NCI-H2171 treated with DMSO at 0.1 percent for 48 hours (cell line): Measurements from ENCODE around the gene ADRB1.

Source experiments
- DNase-seq: peaks from one replicate; lab custom pipeline; 2025; lab: John Stamatoyannopoulos, UW

ADRB1 gene

DNA sequence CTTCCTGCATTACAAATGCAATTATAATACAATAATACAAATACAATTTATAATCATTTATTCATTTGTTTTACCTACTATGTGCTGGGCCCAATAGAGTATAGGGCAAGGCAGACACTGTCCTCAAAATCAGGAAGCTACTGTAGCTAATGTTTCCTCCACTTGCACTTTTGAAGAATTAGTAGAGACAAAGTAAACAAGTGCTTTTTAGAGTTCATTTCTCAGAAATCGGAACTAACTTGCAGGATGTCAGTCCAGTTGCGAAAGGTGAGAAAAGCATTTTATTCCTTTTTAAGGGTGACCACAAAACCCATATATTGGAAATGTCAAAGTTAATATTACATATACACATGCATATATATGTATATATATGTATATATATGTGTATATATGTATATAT lies 14.2 kb downstream of the ADRB1 start:
- DNase-seq, result no peak

DNA sequence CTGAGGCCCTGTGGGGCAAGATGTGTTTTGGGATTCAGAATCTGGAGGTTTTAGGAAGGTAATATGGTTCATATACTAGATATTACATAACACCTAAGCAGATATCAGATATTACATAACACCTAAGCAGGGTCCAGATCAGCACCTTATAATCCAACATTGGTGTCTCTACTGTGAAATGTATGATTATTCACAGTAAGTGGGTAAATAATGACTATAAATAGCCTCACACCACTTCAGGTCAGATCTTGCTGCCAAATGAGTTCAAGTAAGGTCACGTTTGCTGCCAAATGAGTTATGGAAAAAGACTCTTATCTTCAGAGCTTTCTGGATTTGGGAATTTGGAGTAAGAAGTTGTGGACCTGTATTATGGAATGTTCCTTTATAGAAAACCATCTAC lies 14.6 kb downstream of the ADRB1 start:
- DNase-seq, result no peak

DNA sequence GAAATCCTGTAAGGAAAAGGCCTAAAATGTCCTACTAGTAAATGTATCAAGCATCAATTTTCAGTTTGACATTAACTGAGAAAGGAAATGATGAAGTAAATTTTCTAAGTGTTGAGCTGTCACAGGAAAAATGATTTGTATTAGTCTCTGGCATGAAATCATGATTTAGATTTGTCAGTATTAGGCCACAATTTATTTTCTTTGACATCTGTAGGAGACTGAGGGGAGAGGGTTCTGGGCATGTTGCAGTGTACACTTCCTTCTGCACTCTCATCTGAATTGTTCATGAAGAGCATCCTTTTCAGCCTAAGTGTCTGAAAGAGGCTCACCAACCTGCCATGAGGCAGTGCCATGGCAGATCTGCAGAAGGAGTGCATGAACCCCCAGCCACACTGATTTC lies 15.9 kb downstream of the ADRB1 start:
- no peak for DNase-seq

DNA sequence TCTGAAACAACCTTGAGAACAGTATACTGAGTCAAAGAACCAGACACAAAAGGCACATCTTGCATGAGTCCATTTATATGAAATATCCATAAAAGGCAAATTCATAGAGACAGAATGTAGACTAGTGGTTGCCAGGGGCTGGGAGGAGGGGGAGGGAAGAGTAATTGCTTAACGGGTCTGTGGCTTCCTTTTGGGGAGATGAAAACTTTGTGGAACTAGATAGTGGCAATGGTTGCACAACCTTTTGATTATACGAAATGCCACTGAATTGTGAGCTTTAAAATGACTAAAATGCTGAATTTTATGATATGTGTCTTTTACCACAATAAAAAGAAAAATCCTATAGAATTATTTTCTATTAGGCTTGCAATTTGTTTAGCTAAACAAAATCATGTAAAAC lies 16.8 kb downstream of the ADRB1 start:
- DNase-seq, result no peak

DNA sequence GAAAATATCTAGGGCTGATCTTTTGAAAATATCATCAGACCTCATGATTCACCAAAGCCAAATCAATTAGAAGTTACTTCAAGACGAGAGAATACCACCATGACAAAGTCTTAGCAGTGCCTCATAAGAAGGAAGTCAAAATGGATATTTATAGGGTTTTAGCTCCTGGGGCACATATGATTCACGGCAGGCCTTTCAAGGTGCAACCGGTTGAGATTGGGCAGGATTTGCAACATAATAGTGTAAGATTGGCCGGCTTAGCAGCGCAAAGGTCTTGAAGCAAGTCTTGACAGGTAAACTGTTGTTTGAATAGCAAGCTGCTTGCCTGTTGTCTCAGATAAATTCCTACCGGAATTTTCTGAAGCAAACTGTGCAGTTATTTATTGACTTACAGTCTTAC lies 17.5 kb downstream of the ADRB1 start:
- DNase-seq, result no peak

DNA sequence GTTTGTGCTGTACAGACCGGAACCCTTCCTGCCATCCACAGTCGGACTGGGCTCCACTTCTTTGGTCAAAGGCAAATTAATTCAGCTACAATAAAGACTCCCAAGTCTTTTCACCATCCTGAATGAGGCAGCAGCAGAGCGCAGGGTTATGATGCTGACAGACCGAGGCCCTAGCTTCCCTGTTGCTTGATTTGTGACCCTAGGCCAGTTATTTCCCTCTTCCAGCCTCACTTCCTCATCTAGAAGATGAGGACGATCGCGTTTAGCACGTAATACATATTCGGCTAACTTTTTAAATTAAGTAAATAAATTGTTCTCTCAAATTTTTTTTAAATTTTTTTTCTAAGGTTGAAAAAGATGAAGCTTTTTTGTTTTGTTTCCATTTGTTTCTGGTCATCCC lies 18.1 kb downstream of the ADRB1 start:
- DNase-seq, result no peak

DNA sequence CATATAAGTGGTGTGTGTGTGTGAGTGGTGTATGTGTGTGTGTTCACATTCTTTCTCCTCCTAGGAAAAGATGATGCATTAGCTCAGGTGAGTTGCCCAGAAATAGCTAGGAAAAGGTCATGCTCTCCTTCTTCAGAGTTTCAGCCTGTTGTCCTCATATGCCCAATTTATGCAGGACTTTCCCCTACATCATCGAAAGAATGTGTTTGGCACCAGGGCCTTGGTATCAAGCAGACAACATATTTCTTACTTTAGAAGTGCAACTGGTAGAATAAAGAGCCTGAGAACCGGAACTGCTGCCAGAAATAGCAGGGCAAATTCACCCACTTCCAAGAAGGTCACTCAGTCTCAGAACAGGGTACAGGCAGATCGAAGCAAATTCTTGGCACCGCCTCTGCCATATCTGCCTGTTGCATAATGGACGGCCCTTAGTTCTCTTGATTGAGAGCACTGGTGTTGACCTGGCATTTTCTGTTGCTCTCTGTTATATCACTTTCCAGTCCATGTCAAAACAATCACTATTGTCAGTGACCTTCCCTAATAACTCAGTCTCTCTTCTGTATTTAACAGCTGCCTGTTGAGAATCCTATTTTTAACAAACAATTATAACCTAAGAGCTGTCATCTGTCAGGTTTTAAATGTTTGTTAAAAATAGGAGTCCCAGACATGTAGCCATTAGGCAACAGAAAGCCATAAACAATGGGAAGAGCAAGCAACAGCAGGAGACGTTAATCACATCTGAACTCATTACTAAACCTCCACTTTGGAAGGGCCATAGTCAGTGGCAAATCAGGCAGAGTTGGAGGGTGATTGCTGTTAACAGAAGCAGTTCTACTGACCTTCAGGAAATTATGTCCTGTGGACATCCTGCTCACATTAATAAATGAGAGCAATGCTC lies 20.7 kb downstream of the ADRB1 start:
- DNase-seq, result no peak

DNA sequence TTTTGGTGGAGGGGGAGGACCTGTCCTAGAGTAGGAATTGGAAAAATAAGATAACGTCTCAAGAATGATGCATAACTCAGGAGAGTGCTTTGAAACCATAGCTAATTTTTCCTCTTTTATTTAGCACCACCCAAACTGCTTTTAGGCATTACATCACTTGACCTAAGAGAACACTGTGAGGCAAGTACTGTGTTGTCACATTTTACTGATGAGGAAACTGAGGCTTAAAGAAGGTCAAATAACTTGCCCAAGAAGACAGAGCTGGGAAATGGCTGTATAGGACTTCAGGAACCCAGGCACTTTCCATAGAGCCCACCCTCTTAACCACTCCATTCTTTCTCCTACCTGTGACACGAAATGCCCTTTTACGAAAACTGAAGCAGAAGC lies 21.4 kb downstream of the ADRB1 start:
- DNase-seq, result no peak

DNA sequence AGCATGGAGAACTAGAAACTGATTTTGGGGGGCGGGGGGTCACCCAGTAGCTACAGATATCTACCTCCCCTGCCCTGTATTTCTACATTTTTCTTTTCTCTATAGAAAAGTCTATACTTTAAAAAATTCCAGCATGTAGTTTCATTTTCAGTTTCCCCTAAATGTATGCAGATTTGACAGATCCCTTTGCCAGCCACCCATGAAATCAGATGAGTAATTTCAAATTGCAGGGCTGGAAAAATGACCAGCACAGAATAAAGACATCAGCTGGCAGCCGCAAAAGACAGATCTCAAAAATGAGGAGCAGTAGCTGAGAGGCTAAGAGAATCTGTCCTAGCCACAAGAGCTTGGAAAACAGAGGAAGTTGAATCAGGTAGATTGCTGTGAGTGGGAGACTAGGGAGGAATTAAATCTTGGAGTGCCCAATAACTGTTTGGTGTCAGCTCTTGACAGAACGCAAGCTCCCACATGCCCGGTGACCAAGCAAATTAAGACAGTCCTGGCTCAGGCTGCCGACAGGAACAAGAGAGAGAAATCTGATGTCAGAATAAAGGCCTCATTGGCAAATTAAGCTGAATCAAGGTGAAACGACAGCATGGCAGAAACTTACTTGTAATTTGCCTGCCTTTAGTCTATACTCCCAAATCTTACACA lies 24.5 kb downstream of the ADRB1 start:
- DNase-seq, result no peak

DNA sequence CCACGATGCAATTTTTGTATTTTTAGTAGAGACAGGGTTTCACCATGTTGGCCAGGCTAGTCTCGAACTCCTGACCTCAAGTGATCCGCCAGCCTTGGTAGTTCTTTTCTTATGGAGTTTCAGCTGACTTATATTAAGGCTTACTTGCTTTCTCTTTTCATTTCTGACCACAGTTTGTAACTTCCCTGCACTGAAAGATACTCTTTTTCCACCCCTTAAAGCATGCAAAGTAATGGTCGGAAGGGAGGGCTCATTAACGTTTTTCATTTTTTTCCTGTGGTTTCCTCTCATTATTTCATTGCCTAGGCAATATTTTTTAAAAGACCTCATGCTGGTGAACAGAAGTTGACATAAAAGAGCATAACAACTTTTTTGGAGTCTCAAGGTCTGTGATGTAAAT lies 27.0 kb downstream of the ADRB1 start:
- no peak for DNase-seq

DNA sequence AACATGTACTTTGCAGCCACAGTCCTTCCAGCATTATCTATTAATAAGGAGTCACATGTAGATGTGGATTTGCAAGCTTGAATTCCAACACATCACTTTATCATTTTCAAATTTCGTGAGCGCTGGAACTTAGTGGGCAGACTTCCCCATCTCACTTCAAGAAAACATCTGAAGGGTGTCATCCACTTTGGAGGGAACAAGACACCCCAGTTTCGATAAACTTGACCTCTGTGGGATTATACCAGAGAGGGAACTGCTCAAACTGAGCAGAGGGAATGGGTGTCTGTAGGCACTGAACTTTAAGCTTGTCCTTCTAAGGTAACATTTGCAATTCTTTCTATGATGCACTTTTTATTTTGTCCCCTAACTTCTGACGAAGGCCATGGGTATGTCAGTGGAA lies 27.5 kb downstream of the ADRB1 start:
- DNase-seq, result no peak

DNA sequence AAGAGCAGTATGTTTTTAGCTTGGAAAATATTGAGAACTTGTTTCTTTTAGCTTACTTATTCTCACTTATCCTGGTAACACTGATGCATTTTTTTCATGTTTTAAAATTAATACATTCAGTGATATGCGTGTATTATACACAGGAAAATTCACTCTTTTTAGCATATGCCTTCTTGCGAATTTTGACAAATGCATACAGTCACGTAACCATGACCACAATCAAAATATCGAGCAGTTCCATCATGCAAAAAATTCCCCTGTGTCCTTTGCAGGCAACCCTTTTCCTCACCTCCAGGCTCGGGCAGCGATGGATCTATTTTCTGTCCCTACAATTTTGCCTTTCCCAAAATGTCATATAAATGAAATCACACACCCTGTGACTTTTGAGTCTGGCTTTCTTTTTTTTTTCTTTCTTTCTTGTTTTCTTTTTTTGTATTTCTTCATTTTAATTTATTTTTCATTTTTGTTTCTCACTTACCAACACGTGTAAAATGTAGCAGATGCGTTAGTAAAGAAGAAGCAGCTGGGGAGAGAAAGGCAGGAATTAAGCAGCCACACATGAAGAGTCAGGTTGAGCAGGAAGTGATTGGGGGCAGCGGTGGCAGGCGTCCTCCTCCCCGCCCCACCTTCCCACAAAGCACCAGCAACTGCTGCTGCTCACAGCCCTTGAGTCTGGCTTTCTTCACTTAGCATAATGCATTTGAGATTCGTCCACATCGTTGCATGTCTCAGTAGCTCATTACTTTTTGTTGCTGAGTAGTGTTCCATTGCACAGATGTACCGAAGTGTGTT lies 29.9 kb downstream of the ADRB1 start:
- no peak for DNase-seq

DNA sequence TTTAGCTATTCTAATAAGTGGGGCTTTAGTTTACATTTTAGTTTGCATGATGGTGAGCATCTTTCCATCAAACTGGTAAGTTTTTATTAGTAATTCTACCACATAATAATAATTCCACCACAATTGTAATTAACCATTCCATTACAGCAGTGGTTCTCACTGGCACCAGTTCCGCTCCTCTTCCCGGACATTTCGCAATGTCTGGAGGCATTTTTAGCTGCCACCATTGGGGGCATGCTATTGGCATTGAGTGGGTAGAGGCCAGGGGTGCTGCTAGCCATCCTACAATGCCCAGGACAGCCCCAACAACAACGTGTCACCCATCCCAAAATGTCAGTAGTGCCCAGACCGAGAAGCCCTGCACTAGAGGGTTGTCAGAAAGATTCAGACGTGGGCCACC lies 31.4 kb downstream of the ADRB1 start:
- no peak for DNase-seq

DNA sequence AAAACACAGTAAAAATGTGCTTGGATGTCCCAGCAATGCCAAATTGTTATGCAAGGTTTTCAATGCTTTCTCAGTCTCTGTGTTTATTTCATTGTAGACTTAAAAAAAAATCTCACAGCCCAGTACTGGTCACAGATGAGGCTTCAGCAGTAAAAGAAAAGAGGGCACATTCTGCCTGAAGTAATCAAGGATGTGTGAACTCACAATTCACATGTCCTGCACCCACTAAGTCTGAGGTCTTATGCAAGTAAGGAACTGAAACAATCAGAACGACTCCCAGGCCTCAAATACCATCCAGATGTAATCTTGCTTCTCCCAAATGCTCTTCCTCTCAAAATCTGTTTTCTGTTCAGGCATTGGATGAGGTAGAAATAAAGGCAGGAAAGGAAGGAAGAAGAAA lies 33.7 kb downstream of the ADRB1 start:
- no peak for DNase-seq

DNA sequence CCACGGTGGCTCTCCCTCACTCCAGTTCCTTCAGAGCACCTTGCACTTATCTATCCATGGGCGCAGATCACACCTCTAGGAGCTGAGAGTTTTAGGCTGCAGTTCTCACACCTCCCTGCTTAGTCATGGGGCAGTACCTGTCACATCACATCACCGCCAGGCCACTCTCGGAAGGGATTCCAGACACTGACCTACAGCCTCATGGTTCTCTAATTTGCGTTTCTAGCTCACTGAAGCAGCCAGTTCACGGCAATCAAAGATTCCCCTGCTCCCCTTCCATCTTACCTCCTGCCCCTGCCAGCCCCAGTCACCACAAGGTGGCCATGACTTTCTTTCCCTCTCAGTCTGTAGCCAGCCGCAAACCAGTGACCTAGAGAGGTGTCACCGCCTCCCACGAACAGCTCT lies 34.2 kb downstream of the ADRB1 start:
- DNase-seq, result no peak

DNA sequence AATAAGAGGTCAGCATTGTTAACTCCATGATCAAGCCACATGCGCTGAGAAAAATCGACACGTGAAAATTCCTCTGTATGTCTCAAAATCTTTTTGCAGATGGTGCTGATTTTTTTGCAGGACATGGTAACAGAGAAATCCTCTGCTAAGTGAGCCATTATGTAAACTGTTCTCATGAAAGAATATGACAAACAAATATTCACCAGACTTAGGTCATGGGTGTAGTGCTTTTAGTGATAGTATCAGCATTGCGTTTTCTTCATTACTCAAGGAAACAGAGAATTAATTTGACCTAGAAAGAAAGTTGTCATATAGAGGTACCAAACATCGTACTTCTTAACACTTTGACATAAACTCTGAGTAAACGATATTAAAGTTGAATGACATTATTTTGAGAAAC lies 34.7 kb downstream of the ADRB1 start:
- DNase-seq, result no peak

DNA sequence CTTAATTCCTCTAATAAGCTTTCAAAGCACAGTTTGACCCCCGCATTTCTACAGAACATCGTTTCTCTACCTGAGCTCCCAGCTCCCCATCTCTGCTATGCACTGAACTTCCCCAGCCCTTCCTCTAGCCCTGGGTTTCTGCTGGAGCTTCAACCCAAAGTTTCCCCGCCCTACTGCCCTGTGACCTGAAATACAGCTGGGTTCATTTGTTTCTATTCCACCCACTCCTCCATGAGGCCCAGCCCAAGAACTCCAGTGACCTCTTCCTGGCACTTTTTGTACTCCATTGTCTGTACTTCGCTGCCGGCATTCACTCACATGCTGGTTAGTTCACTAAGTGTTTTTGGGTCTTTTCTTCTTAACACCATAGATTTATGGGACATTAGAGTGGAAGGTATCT lies 35.8 kb downstream of the ADRB1 start:
- DNase-seq, result no peak

DNA sequence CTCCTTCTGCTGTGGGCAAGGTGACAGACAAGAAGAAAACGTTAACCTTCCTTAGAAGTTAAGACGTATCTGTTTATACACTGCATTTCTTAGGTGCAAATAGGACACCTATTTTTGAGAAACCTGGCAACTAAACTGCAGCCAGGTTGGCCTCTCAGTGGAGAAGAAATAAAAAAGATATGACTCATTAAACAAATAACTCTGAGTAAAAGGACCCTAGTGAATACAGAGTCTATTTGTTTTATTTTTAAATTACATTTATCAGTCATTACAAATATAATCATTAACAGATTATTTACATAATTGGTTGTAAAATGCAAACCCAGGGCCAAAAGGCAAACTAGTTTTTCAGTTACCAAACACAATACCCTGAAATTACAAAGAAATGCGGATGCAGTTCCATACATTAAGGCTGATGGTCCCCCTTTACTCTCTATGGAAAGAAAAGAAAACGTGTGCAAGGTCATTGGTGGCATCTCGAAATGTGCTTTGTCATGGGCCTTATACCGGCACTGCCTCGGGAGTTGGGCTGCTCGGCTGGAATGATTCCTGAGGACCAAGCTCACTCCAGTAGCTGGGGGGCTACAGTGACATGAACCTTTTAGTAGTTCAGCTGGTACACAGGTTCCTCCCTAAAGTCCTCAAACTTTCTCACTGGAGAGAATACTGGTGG lies 38.4 kb downstream of the ADRB1 start:
- no peak for DNase-seq

DNA sequence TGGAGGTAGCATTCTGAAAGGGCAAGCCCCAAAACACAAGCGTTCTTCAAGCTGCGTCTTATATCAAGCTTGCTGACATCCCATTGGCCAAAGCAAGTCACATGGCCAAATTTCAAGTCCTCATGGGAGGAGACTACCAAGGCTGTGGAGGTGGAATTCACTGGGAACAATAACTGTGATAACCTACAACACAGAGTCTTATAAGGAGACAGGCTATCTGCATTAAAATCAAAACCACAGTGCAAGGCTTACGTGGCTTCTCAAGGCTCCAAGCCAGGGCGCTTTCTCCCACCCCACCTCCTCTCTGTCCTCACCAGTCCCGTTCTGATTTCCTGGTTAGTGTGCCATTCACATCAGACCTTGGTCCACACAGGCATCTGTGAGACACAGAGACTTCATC lies 39.4 kb downstream of the ADRB1 start:
- no peak for DNase-seq

DNA sequence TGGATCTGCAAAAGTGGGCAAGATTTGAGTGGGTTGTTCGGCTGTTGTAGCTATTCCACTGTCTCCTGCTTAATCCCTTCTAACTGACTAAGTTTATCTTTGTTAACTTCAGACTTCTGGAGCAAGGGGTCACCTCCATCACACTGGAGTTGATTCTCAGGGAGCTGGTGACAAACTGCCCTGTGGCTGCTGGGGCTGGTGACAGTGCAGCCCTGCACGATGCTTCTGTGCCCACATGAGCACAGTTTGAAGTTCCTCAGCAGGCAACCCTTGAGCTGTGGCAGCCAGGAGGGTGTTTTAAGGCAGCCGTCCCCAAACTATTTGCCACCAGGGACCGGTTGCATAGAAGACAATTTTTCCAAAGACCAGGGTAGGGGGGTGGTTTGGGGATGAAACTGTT lies 40.5 kb downstream of the ADRB1 start:
- no peak for DNase-seq

DNA sequence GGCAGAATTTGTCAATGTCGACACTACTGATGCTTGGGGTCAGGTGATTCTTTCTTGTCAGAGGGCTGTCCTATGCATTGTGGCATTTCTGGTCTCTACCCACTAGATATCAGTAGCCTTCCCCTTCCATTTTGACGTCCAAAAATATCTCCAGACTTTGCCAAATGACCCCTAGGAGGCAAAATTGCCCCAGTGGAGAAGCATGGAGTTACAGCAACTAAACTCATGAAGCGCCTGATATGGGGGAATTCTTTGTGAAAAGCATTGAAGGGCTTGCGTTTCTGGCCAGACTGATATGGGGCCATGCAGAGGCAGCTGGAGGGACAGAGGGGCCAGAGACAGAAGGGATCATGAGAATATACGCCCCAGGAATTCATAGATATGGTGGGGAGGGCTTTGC lies 43.6 kb downstream of the ADRB1 start:
- DNase-seq, result no peak

DNA sequence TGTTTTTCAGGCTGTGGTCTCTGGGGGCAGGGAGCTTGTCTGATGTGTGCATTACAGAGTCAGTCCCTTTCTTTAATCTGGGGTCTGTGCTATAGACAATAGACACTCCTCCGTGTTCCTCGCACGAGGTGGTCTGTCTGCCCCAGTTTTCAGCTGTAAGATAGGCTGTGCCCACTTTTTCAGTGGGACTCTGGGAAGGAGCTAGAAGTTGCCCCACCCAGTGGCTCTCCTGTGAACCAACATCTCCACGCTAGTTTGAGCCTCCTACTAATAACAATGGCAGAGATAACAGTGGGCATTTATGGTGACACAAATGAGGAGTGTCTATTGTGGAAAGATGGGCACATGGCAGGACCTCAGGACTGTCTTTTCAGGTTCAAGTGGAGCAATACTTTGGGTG lies 44.0 kb downstream of the ADRB1 start:
- DNase-seq, result no peak
